Fibroblast of mammary gland (primary cell): Measurements from ENCODE around the gene RNF40.
A peak's percentile ranks its signal among the peaks of the same experiment; 100 is the strongest.

ENCODE experiments used
- DNase-seq: peaks from one replicate; pipeline ENCODE4 v3.0.0-alpha.2; 2010; ENCODE audit warnings: low read depth
- H3K4me3 ChIP-seq: 2 replicates; pipeline ENCODE4 v1.5.1; 2011; ENCODE audit warnings: low read depth, mild to moderate bottlenecking, low read length, moderate library complexity; ENCODE audit not compliant: control insufficient read depth
- TF ChIP-seq, protein P1 (sequence below): conservative IDR thresholded peaks from 2 replicates; pipeline ENCODE4 v1.5.1; 2011; ENCODE audit warnings: low read depth, low read length, inconsistent platforms; ENCODE audit not compliant: control insufficient read depth, insufficient read depth

The RNF40 gene

DNA sequence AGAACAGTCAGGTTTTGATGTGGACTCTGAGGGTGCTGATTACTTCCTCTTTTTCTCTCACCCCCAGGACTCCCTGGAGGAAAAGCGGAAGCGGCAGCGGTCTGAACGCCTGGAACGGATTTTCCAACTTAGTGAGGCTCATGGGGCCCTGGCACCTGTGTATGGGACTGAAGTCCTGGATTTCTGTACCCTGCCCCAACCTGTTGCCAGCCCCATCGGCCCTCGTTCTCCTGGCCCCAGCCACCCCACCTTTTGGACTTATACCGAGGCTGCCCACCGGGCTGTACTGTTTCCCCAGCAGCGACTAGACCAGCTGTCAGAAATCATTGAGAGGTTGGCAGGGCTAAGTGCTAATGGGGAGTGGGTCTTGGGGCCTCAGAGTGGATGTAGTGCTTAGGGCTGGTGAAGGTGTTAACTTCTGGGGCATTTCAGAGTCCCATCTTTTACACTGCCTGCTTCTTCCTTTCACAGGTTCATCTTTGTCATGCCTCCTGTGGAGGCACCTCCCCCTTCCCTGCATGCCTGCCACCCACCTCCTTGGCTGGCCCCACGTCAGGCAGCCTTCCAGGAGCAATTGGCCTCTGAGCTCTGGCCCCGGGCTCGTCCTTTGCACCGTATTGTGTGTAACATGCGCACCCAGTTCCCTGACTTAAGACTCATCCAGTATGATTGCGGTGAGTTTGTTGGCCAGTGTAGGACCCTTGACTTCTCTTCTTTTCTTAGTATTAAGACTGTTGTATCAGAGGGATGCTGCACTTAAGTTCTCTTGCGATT, 33.0 kb upstream of the RNF40 start:
- no peak overlapping the region for H3K4me3 ChIP-seq
- TF ChIP-seq, protein P1, sequence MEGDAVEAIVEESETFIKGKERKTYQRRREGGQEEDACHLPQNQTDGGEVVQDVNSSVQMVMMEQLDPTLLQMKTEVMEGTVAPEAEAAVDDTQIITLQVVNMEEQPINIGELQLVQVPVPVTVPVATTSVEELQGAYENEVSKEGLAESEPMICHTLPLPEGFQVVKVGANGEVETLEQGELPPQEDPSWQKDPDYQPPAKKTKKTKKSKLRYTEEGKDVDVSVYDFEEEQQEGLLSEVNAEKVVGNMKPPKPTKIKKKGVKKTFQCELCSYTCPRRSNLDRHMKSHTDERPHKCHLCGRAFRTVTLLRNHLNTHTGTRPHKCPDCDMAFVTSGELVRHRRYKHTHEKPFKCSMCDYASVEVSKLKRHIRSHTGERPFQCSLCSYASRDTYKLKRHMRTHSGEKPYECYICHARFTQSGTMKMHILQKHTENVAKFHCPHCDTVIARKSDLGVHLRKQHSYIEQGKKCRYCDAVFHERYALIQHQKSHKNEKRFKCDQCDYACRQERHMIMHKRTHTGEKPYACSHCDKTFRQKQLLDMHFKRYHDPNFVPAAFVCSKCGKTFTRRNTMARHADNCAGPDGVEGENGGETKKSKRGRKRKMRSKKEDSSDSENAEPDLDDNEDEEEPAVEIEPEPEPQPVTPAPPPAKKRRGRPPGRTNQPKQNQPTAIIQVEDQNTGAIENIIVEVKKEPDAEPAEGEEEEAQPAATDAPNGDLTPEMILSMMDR: no peak
- DNase-seq: no peak

DNA sequence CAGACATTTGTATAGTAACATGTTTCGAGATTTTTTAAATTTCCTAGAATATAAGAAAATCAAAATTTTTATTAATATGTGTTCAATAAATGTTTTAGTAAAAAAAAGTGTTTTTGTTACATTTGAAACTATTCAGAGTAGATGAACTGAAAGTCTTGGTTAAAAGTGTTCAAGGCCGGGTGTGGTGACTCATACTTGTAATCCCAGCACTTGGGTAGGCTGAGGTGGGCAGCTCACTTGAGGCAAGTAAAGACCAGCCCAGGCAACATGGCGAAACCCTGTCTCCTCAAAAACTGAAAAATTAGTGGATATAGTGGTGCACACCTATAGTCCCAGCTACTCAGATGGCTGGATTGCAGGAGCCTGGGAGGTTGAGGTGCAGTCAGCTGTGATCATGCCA, 30.7 kb upstream of the RNF40 start:
- no peak overlapping the region for H3K4me3 ChIP-seq
- TF ChIP-seq, protein P1: no peak
- DNase-seq: peak; percentile 21

DNA sequence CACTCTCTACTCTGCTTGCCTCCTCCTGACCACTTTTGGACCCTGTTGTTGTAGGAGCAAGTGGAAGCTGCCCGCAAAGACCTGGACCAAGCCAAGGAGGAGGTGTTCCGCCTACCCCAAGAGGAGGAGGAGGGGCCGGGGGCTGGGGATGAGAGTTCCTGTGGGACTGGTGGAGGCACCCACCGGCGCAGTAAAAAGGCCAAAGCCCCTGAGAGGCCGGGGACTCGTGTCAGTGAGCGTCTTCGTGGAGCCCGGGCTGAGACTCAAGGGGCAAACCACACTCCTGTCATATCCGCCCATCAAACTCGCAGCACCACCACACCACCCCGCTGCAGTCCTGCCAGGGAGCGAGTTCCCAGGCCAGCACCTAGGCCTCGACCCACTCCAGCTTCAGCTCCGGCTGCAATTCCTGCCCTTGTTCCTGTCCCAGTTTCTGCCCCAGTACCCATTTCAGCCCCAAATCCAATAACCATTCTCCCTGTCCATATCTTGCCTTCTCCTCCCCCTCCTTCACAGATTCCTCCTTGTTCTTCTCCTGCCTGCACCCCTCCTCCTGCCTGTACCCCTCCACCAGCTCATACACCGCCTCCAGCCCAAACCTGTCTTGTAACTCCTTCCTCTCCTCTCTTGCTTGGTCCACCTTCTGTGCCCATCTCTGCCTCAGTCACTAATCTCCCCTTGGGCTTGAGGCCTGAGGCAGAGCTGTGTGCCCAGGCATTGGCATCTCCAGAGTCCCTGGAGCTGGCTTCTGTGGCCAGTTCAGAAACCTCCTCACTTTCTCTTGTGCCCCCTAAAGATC, 24.9 kb upstream of the RNF40 start:
- DNase-seq: no peak
- TF ChIP-seq, protein P1: no peak
- H3K4me3 ChIP-seq: no peak overlapping the region

DNA sequence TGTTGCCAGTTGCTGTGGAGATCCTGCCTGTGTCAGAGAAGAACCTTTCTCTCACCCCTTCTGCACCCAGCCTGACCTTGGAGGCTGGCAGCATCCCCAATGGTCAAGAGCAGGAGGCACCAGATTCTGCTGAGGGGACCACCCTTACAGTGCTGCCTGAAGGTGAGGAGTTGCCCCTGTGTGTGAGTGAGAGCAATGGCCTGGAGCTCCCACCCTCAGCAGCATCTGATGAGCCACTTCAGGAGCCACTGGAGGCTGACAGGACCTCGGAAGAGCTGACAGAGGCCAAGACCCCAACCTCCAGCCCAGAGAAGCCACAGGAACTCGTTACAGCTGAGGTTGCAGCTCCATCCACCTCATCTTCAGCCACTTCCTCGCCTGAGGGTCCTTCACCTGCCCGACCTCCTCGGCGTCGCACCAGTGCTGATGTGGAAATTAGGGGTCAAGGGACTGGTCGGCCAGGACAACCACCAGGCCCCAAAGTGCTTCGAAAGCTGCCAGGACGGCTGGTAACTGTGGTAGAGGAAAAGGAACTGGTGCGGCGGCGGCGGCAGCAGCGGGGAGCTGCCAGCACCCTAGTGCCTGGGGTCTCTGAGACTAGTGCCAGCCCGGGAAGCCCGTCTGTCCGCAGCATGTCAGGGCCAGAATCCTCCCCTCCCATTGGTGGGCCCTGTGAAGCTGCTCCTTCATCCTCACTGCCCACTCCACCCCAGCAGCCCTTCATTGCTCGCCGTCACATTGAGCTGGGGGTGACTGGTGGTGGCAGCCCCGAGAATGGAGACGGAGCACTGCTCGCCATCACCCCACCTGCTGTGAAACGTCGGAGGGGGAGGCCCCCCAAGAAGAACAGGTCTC, 24.1 kb upstream of the RNF40 start:
- TF ChIP-seq, protein P1: no peak

DNA sequence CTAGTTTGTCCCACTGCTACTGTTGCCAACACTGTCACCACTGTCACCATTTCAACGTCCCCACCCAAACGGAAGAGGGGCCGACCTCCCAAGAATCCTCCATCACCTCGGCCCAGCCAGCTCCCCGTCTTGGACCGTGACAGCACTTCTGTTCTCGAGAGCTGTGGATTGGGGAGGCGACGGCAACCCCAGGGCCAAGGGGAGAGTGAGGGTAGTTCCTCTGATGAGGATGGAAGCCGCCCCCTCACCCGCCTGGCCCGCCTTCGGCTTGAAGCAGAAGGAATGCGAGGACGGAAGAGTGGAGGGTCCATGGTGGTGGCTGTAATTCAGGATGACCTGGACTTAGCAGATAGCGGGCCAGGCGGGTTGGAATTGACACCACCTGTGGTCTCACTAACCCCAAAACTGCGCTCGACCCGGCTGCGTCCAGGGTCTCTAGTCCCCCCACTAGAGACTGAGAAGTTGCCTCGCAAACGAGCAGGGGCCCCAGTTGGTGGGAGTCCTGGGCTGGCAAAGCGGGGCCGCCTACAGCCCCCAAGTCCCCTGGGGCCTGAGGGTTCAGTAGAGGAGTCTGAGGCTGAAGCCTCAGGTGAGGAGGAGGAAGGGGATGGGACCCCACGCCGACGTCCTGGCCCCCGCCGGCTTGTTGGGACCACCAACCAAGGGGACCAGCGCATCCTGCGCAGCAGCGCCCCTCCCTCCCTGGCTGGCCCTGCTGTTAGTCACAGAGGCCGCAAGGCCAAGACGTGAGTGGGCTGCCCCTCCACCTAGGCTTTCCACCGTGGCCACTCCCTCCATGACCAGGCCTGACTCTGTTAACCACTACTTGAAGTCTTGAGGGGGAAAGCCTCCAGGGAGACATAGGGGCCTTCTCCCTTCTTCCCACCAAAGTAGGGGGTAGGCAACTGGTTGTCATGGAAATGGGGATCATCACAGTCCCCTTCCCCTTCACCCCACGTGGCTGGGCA, 22.9 kb upstream of the RNF40 start:
- peak; percentile 43 for DNase-seq
- TF ChIP-seq, protein P1: no peak
- no peak overlapping the region for H3K4me3 ChIP-seq

More for the DNA sequence above, 24.1 kb upstream of the RNF40 start:
- H3K4me3 ChIP-seq: no peak overlapping the region
- no peak for DNase-seq
